ENCODE data around the gene FAM193B. TPM values are rescaled to one million over a fixed set of nuclear protein-coding genes. Genes with fewer than 3 reads are reported as not detected.

The FAM193B gene
- total and polyA plus RNA-seq, 2 donors (not counting 1 experiment from before 2014, with no cell fraction given): 227 to 301 TPM

GRCh38 chr5:177470759-177471536, 83.4 kb downstream of the FAM193B start:
- Histone ChIP-seq H3K79me2 (ENCODE audit: control insufficient read depth, insufficient read depth, low read length) (no peaks in the 10 kb centered on the region), H3K4me1 (ENCODE audit: control insufficient read depth in 2 of 2, insufficient read depth in 2 of 2, low read length in 2 of 2) (peaks cover 7 to 15% of the 10 kb centered on the region in 2 donors), H2AFZ (ENCODE audit: insufficient read depth, low read depth, low read length, poor library complexity, severe bottlenecking) (no peak overlapping the region), H3K9ac (ENCODE audit: low read length) (no peak overlapping the region), H4K20me1 (ENCODE audit: control insufficient read depth, insufficient read depth, low read length, poor library complexity, severe bottlenecking) (peaks cover 11% of the 10 kb centered on the region), H3K27me3 (replicated peaks in 1 of 4; ENCODE audit: control extremely low read depth in 1 of 4, control insufficient read depth in 3 of 4, insufficient read depth in 4 of 4, low read length in 3 of 4) (peaks cover 0 to 24% (median 7%) of the 10 kb centered on the region in 4 experiments), H3K27ac (ENCODE audit: low read length in 2 of 2) (no peak overlapping the region), H3K4me2 (replicated peaks; ENCODE audit: low read depth, low read length, poor library complexity, severe bottlenecking) (no peak overlapping the region), H3K9me3 (ENCODE audit: control extremely low read depth in 1 of 3, control insufficient read depth in 2 of 3, insufficient read depth in 1 of 3, low read length in 2 of 3) (no peaks in the 10 kb centered on the region), H3K36me3 (replicated peaks in 1 of 2; ENCODE audit: control extremely low read depth in 1 of 2, control insufficient read depth in 1 of 2, extremely low read depth in 1 of 2, insufficient read depth in 2 of 2, low read length in 1 of 2) (no peaks in the 10 kb centered on the region), H3K4me3 (ENCODE audit: control extremely low read depth in 1 of 5, extremely low read depth in 1 of 5, insufficient read depth in 1 of 5, low read depth in 2 of 5, low read length in 4 of 5) (no peak overlapping the region)
- DNase-seq: no peak
- Mint-ChIP-seq H3K27me3 (peaks cover 13% of the 10 kb centered on the region), H3K4me3 (peak overlapping the region; percentile 45), H3K27ac (no peak overlapping the region), H3K4me1 (peaks cover 15% of the 10 kb centered on the region), H3K9me3 (ENCODE audit: insufficient read depth) (no peaks in the 10 kb centered on the region)
- no peak for TF ChIP-seq EZH2 (IDR thresholded peaks at IDR 0.05; ENCODE audit: borderline replicate concordance, insufficient read depth, low read depth, low read length, poor library complexity, severe bottlenecking)
- TF ChIP-seq CTCF (IDR thresholded peaks at IDR 0.05): no peak
- WGBS (ENCODE audit: insufficient coverage): 86% methylated on average over 3 of the region's 10 CpGs
- intact Hi-C loops (cut with micrococcal nuclease): no loop called here
- ATAC-seq (ENCODE audit: low read depth): no peak
- CTCF ChIA-PET: interaction anchor here (0.9 to 1.5 kb wide), 4 partner anchors 16 to 102 kb away, joined by 3 to 5 read pairs (median 4); no protein-coding TSS in a partner anchor
- POLR2A ChIA-PET: no interaction called here

Other genes with a start within 250 kb of the FAM193B start
- 10.8 and 11.5 TPM in 2 replicates for gene MXD3, start 242.7 kb downstream of the FAM193B start, total RNA-seq
- gene MXD3, start 242.7 kb downstream of the FAM193B start, polyA plus RNA-seq: 12.0 and 14.8 TPM in 2 replicates
- 89.4 and 99.4 TPM in 2 replicates for gene LMAN2, start 202.9 kb downstream of the FAM193B start, total RNA-seq
- 82.8 and 123 TPM in 2 replicates for gene LMAN2, start 202.9 kb downstream of the FAM193B start, polyA plus RNA-seq
- gene RGS14, start 196.6 kb downstream of the FAM193B start, total RNA-seq: 85.8 and 92.6 TPM in 2 replicates
- 167 and 184 TPM in 2 replicates for gene RGS14, start 196.6 kb downstream of the FAM193B start, polyA plus RNA-seq
- gene SLC34A1, start 170.1 kb downstream of the FAM193B start, total RNA-seq: not detected in 2 replicates
- 0.06 TPM in 1 of 2 replicates, not detected in the other for gene SLC34A1, start 170.1 kb downstream of the FAM193B start, polyA plus RNA-seq
- gene PFN3, start 153.9 kb downstream of the FAM193B start, total RNA-seq: not detected in 2 replicates
- gene PFN3, start 153.9 kb downstream of the FAM193B start, polyA plus RNA-seq: not detected in 2 replicates
- gene F12, start 145.0 kb downstream of the FAM193B start, total RNA-seq: not detected in 2 replicates
- 3.1 and 6.5 TPM in 2 replicates for gene F12, start 145.0 kb downstream of the FAM193B start, polyA plus RNA-seq
- 155 and 165 TPM in 2 replicates for gene GRK6, start 127.9 kb downstream of the FAM193B start, total RNA-seq
- 150 and 173 TPM in 2 replicates for gene GRK6, start 127.9 kb downstream of the FAM193B start, polyA plus RNA-seq
- 4.8 and 5.6 TPM in 2 replicates for gene PRR7, start 107.7 kb downstream of the FAM193B start, total RNA-seq
- 84.4 and 152 TPM in 2 replicates for gene PRR7, start 107.7 kb downstream of the FAM193B start, polyA plus RNA-seq
- 1.4 and 2.4 TPM in 2 replicates for gene DBN1, start 80.9 kb downstream of the FAM193B start, total RNA-seq
- 1.5 and 1.9 TPM in 2 replicates for gene DBN1, start 80.9 kb downstream of the FAM193B start, polyA plus RNA-seq
- 24.2 and 25.8 TPM in 2 replicates for gene PDLIM7, start 57.0 kb downstream of the FAM193B start, total RNA-seq
- gene PDLIM7, start 57.0 kb downstream of the FAM193B start, polyA plus RNA-seq: 21.2 and 23.9 TPM in 2 replicates
- 113 and 115 TPM in 2 replicates for gene DOK3, start 44.7 kb downstream of the FAM193B start, total RNA-seq
- 78.4 and 103 TPM in 2 replicates for gene DOK3, start 44.7 kb downstream of the FAM193B start, polyA plus RNA-seq
- 110 and 111 TPM in 2 replicates for gene DDX41, start 37.6 kb downstream of the FAM193B start, total RNA-seq
- gene DDX41, start 37.6 kb downstream of the FAM193B start, polyA plus RNA-seq: 150 and 168 TPM in 2 replicates
- gene TMED9, start 37.6 kb upstream of the FAM193B start, total RNA-seq: 63.1 and 67.6 TPM in 2 replicates
- 54.7 and 58.8 TPM in 2 replicates for gene TMED9, start 37.6 kb upstream of the FAM193B start, polyA plus RNA-seq
- gene B4GALT7, start 45.6 kb upstream of the FAM193B start, total RNA-seq: 38.9 and 41.8 TPM in 2 replicates
- gene B4GALT7, start 45.6 kb upstream of the FAM193B start, polyA plus RNA-seq: 27.0 and 32.8 TPM in 2 replicates
- 0.17 and 0.90 TPM in 2 replicates for gene FAM153A, start 228.3 kb upstream of the FAM193B start, total RNA-seq
- gene FAM153A, start 228.3 kb upstream of the FAM193B start, polyA plus RNA-seq: 1.5 and 5.2 TPM in 2 replicates